Superior temporal gyrus (tissue), 1 donor: ENCODE data around the gene TKT.

Experiments used
- DNase-seq: peaks from one replicate; pipeline ENCODE4 v3.0.0-alpha.2; 2016; ENCODE audit errors: extremely low spot score

Gene TKT

DNA sequence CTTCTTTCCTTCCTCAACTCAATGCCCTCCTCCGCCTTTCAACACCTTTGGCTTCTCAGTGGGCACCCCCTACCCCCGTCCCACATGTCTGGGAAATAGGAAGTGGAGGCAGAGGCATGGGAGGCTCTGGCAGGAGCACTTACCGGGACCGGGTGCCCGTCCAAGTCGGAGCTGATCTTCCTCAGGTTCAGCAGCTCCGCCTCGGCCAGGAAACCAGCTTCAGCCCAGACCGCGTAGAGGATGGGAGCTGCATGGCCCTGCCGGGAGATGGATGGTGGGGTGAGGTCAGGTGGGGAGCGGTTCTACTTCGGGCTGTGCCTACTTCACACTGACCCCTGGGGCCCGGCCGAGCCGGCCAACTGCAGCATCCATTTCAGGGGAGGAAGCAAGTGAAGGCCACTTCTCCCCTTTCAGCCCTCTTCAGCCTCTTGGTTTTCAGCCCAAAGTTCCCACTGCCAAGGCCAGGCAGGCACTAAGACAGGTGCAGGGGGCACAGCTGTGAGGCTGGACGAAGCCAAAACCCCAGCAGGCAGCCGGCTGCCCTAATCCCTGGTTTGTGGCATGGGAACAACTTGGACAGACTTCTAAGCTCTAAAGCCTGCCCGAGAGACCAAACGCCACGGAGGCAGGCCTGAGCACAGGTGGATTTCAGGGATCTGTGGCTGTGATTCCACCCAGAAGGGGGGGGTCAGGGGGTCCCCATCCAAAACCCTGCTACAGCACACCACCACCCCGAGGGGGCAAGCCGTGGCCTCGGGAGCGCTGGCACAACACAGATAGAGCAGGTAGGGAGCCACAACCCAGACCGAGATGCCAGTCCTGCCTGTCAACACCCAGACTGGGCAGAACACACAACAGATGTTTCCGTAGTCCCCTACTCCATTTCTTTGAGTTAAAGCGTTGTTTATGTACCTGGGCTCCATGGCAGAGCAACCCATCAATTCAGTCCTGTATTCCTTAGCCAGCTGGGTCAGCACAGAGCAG is 14.5 kb downstream of the TKT start:
- no peak for DNase-seq

DNA sequence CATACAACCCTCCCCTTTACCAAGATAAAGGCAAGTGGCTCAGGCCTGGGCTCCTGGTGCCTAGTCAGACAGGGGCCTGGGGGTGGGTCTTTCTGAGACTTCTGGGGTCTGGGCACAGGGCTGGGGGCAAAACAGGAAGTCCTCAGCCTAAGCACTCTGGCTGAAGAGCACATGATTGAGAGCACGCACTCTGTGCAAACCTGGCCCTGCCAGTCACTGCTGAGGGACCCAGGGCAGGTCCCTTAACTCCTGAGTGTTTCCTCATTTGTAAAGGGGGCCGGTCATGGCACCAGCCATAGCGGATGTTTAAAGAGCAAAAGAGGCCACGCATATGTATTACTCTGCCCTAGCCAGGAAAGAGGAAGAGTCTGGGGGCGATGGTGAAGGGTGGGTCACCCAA is 16.0 kb downstream of the TKT start:
- no peak for DNase-seq

DNA sequence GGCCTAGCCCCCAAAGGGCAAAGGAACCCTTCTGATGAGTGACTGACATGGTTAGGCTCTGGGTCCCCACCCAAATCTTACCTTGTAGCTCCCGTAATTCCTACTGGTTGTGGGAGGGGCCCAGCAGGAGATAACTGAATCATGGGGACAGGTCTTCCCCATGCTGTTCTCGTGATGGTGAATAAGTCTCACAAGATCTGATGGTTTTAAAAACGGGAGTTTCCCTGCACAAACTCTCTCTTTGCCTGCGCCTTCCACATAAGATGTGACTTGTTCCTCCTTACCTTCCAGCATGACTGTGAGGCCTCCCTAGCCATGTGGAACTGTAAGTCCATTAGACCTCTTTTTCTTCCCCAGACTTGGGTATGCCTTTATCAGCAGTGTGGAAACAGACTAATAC is 16.9 kb downstream of the TKT start:
- no peak for DNase-seq

DNA sequence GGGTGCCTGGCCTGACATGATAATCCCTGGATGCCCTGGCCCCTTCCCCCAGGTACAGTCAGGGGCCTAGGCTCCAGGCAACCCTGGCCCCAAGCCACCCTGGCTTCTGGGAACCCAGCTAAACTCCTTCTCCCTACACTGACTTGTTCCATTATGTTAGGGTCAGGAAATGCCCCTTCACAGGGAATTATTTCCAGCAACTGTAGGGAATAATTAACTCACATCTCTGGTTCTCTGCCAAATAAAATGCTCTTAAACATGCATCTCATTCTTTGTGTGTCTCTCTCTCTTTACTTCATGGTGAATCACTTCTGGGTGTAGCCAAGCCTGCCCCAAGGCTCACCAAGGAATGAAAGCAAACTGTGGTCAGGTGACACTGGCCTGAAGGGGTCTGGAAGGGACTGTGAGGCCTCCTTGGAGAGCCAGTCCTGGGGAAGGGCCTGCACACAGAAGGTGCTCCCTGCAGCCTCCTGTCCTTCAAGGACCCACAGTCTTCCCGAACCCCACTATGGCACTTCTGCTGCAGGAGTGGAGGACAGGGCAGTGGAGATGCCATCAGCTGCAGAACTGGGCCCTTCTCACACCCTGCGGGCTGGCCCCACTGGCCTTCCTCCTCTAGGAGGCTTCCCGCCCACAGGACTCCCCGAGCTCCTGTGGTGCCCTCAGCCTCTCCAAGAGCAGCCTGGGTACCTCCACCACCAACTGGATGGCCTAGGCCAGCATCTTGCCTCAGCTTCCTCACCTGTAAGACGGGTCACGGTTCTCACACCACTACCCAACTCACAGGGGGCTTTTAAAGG is 17.6 kb downstream of the TKT start:
- DNase-seq = no peak

DNA sequence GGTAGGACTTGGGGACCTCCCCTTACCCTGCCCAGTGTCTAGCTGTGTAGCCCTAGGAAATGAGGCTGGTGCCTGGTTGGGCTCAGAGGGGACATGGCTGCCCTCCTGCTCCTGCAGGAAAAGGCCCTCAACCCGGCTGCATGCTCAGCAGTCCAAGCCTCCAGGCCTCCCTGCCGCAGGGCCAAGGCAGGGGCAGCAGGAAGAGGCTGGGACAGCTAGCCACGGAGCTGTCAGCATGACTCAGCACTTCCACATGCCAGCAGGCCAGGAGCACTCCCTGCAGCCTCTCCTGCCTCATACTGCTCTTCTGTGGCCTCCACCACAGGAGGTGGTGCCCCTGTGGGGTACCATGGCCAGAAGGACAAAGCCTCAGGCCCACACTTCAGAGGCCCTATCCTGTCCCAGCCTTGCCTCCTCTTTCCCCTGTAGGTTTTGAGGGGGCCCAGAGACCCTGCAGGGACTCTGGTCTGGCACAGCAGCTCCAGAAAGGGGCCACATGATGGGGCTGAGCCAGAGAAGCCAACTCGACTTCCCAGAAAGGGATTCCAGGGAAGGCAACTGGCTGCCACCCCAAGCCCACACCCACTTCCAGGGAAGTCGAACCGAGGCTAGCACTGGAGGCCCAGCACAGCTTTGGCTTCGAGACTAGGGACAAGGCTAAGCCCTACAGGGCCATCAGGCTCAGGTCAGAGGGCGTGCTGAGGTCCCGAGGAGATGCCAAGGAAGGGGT is 19.5 kb downstream of the TKT start:
- peak; percentile 45 for DNase-seq

DNA sequence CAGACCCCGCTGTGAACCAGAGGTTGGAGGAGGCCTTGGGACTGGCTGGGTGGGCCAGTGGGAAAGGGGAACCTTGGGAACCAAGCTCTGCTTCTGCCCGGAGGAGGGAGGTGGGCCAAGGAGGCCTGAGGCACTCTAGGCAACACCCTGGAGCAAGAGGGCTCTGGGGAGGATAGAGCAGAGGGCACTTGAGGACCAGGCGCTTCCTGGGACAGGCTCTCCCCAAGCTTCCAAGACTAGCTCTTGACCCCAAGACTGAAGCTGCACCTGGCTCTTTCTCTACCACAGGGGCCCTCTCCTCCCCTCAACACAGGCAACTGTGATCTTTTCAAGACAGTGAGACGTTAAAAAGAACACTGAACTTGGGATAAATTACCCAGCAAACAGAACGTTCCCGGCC is 20.3 kb downstream of the TKT start:
- DNase-seq = no peak

DNA sequence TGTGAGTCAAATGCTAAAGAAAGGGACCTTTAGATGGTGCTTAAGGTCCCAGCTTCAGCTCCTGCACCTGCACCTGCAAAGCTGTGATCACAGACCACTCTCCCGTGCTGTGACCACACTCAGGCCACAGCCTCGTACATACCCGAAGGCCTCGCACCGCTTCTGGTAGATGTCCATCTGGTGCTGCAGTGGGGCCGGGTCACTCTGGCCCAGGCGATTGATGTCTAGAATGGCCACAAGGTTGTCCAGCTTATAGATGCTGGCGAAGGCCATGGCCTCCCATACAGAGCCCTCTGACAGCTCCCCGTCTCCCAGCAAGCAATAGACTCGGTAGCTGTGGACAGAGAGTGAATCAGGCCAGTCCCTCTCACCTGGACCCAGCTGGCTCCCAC is 21.0 kb downstream of the TKT start:
- no peak for DNase-seq

DNA sequence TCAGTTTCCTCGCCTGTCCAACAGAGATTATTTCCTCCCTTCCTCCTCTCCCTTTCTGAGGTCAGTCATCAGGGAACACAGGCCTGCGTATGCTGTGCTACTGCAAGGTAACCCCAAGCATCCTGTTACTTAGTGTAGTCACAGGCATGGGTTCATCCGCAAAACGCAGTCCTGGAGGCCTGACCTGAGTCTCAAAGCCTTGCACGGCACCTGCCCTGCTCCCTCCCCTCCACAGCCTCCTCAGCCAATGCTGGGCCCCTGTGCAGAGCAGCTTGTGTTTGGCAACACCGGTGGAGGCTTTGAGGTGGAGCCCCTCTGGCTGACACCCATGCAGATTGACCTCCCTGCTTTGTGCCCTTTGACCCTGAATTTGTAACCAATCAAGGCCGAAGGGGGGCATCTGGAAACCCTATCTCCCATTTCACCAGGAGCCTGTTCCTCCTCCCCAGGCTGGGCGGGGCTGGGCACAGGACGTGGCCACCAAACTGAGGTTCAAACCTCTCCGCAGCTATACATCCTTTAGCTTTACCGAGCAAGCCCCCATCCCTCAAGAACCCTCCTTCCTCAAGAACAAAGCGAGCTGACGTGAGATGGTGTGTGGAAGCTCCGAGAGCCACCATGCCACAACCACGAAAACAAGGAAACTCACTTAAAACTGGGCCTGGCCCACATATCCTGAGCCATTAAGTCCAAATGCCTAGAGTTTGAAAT is 21.5 kb downstream of the TKT start:
- no peak for DNase-seq

DNA sequence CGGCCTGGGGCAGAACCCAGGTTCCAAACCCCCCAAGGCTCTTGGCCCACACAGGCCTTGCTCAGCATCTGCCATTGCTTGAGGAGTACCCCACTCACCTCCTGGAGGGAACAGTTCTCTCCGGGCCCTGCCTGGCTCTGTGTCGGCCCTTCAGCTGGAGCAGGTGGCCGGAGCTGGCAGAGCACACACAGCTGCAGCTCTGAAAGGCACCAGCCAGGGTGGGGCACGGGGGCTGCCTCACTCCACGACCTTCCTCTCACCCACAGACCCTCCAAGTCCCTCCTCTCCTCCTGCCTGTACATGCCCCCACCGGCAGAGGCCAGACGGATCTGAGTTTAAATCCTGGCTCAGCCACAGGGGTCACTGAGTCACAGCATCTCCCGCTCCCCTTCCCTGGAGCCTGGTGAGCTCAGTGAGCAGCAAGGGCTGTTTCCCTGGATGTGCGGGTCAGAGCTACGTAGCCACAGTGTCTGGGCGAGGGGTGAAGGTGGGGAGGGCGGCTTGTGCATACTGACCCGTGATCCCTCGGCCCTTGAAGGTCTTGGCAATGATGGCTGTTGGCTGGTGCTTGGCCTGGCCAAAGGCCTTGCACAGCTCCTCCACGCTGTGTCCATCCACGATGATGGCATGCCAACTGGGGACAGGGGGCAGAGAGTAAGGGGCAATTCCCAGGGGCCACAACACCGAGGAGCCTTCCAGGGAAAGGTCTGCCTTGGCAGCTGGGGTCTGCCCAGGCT is 23.0 kb downstream of the TKT start:
- DNase-seq = no peak

DNA sequence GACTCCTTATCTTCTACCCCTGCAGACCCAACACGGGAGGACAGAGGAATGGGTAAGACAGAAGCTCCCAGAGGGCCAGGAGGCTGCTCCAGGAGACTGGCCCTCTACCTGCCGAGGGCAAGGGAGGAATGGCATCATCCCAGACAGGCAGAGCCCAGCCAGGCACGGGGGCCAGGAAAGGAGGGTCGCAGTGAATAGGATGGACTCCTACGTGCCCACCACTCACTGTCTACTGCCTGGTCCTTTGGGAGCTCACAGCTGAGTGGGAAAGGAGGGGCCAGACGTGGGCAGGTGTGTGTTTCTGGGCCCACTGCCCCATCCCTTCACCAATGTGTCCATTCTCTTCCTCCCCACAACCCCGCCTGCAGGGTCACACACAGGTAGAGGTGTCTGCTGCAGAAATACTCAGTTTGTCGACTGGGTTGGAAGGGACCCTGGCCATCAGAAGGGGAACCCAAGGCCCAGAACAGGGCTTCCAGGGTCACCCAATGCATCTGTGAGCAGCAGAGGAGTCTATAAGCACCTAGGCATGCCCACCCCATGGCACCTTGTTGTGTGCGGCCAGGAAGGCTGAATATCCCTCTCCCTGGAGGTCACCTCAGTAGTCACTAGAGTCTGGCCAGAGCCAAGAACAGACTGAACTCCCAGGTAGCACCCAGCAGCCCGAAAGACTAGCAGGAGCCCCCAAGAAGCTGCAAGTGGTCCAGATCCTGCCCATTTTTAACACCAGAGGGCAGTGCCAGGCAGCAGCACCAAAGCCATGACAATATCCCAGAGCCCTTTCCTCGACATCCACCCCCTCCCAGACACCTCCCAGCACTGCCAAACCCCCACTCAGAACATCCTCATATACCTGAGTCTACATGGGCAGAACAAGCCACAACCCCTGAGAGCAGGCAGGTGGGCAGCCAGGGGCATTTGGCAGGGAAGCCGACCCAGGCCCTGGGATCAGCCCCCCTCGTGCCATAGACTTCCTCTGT is 24.0 kb downstream of the TKT start:
- DNase-seq = no peak

DNA sequence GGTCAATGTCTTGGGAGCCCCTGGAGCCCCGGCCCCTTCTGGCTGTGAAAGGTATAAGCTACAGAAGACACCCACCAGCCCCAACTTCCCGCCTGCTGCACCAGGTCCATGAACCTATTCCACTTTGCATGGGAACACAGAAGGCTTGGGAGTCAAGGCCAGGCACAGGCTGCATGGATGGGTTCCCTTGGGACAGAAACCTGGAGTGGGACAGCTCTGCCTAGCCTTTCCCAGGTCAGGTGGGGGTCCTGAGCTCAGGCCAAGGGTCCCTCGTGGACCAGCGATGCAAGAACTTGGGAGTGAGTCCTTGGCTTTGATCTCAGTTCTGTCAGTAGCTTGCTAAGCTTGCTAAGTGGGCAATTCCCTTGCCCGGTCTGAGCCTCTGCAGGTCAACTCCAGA is 25.0 kb downstream of the TKT start:
- DNase-seq = no peak

DNA sequence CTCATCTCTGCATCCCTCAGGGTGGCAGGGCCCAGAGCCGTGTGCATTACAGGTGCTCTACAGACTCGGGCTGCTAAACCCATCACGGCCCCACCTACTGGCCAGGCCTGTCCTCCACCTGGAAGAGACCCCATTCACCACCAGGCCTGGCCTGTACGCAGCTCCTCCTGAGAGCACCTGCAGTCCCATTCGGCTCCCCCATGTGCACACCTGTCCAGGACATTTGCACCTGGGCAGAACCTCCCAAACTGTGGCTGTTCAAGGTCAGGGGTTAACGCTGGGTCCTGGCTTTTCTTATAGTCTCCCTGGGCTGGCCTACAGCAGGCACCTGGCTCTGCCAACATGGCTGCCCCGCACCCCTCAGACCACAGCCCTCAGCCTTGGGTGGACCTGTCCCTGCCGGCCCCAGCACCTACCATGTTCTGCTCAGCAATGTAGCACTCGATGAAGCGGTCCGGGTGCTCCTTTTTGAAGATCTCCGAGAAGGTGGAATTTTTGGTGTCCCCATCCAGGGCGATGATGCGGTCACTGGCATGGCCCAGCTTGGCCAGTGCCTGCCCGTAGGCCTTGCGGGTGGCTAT is 25.7 kb downstream of the TKT start:
- DNase-seq = no peak

DNA sequence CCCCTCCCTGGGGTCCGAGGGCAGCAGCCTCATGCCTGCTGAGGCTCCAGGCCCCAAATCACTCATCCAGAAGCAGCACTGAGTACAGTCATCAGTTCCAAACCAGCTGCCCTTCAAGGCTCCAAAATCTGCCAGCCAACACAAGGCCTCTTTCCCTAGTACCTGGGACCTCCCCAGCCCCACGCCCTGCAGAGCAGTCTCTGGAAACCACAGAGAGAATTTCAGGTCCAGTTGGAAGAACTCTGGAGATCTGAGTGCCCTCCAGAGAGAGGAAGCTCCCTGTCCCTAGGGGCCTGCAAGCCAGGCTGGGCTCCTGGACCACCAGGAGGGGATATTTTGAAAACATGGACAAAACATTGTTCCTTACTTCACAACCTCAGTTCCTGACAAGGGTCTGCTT is 26.2 kb downstream of the TKT start:
- DNase-seq = no peak

DNA sequence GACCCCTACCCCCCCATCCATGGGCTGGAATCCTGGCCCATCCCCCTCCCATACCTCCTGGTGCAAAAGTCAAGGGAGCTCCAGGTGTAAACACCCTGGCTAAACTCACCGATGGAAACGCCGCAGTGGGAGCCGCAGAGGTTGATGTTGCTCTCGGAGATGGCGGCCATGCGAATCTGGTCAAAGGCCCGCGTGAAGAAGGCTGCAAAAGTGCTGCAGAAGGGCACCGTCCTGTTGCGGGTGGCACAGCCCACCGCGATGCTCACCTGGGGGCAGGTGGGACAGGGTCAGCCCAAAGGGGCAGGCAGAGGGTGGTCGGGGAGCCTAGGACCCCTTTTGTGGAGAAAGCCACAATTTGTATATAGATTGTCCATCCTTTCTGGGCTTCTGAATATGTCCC is 26.7 kb downstream of the TKT start:
- no peak for DNase-seq

DNA sequence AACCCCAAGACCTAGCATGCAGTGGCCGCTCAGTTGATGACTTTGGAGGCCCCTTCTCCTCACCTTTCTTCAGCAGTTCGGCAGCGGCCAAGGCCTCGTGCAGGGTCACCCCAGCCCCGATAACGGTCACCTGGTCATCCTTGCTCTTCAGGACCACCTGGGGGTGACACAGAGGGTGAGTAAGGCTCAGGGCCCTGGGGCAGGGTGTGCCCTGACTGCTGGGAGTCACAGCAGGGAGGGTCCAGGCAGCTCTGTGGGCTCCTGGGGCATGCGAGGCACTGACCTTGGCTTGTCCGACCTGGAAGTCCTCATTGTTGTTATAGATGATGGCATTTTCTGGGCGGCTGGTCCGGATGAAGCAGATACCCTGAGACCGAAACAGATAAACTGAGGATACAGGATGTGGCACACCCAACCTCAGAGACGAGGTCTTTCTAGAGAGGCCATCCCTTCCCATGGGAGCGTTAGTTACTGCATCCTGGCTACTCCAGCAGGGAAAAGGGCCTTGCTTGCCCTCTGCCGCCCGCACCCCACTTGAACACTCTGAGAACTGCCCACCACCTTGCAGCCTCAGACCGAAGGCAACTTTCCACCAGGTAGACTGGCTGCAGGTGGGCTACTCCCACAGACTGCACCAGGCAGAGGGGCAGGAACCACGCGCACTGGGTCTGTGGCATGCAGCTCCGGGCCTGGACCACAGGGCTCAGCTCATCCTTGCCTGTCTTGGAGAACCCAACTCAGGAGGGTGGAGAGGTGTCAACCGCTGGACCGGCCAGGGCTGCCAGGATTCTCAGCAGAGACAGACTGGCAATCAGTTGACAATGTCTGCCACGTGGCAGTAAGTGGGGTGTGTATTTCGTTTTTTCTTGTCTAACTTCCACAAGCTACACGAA is 27.6 kb downstream of the TKT start:
- no peak for DNase-seq

DNA sequence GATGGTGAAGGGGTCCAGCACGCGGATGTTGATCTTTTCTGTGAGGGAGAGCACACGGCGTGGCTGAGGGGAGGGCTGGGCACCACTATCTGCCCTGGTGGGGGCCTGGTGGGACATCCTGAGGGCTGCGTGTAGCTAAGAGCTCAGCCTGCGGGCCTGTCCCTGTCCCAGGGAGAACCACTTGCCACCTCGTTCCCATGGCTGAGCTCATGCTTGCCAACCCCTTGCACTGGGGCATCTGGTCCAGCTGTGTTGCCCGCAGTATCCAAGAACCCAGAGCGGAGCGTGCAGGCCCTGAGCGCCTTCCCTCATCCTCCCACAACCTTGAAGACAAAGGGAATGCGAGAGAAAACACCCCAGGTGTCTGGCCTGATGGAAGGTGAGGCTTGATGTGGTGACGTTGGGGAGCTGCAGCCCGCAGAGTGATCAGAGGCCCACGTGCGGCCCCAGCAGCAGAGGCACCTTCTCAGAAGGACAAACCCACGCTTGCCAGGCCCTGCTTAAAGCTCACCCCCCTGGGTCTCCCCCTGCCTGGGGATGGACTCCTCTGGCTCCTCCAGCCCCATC is 28.9 kb downstream of the TKT start:
- DNase-seq = no peak

DNA sequence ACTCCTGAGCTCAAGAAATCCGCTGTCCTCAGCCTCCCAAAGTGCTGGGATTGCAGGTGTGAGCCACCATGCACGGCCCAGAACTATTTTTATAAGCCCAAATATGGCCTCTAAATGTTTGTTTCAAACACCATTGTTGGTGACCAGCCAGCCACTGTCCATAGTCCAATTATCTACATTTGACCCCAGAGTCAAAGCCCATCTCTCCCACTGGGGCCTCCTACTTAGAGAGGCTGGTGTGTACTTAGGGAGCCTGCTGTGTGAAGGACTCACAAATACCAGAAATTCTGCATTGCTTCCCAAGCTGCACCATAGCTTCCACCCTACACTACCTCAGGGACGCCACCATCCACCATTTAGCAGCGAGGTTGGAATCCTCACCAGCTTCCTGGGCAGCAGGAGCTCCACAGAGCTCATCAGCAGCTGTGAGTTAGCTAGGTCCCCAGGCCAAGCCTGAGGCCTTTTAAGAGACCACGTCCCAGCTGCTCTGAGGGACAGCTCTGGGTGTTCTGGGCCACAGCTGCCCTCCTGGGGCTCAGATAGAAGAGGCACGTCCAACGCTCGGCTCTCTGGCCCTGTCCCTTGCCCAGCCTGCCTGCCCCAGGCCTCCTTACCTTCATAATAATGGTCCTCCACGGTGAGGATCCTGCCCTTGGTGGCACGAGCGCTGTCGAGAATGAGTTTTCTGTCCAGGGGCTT is 29.5 kb downstream of the TKT start:
- DNase-seq = no peak
